ENCODE results near the gene RNF115.

The RNF115 gene

DNA sequence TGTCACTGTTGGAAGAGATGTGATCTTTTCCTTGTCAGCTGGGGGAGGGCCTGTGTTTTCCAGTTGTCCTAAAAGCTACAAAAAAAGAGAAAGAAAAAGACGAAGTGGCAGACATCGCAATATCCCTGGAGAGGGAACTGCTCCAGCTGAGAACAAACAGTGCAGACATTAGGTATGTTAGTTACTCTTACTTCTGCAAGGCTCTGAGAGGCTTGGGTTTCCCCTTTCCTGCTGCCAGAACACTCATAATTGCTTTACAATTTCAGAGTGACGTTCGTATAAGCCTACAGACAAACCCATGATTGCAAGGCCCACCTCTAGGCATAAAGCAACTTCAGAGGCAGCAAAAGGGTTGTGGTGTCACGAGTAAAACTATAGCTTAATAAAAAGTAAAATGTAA, 73.5 kb downstream of the RNF115 start:
- Histone ChIP-seq H3K27me3 (ENCODE audit: insufficient read depth, low read length, poor library complexity) (no peaks in the 10 kb centered on the region), H4K20me1 (ENCODE audit: insufficient read depth, low read length) (no peaks in the 10 kb centered on the region), H3K9me3 (ENCODE audit: insufficient read depth, low read length, severe bottlenecking) (no peaks in the 10 kb centered on the region), H3K4me3 (ENCODE audit: low read depth in 1 of 2, low read length in 2 of 2) (no peak overlapping the region), H3K79me2 (ENCODE audit: insufficient read depth, low read length) (no peaks in the 10 kb centered on the region), H3K36me3 (ENCODE audit: insufficient read depth, low read length) (peaks cover 72% of the 10 kb centered on the region), H3K4me1 (ENCODE audit: insufficient read depth, low read length) (no peaks in the 10 kb centered on the region), H2AFZ (ENCODE audit: low read depth, low read length) (no peak overlapping the region), H3K4me2 (ENCODE audit: insufficient read depth, low read length) (no peak overlapping the region), H3K9ac (ENCODE audit: low read depth, low read length) (no peak overlapping the region), H3K27ac (ENCODE audit: low read length) (no peak overlapping the region)
- no peak for TF ChIP-seq EZH2 (IDR thresholded peaks at IDR 0.05; ENCODE audit: borderline replicate concordance, low read depth, low read length, severe bottlenecking)
- TF ChIP-seq, protein P1, sequence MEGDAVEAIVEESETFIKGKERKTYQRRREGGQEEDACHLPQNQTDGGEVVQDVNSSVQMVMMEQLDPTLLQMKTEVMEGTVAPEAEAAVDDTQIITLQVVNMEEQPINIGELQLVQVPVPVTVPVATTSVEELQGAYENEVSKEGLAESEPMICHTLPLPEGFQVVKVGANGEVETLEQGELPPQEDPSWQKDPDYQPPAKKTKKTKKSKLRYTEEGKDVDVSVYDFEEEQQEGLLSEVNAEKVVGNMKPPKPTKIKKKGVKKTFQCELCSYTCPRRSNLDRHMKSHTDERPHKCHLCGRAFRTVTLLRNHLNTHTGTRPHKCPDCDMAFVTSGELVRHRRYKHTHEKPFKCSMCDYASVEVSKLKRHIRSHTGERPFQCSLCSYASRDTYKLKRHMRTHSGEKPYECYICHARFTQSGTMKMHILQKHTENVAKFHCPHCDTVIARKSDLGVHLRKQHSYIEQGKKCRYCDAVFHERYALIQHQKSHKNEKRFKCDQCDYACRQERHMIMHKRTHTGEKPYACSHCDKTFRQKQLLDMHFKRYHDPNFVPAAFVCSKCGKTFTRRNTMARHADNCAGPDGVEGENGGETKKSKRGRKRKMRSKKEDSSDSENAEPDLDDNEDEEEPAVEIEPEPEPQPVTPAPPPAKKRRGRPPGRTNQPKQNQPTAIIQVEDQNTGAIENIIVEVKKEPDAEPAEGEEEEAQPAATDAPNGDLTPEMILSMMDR (IDR thresholded peaks at IDR 0.05; ENCODE audit: borderline replicate concordance, extremely low read depth, low read length, poor library complexity, severe bottlenecking), result no peak
- ATAC-seq (ENCODE audit: insufficient read depth, low read depth) (no peak), DNase-seq (no peak)

DNA sequence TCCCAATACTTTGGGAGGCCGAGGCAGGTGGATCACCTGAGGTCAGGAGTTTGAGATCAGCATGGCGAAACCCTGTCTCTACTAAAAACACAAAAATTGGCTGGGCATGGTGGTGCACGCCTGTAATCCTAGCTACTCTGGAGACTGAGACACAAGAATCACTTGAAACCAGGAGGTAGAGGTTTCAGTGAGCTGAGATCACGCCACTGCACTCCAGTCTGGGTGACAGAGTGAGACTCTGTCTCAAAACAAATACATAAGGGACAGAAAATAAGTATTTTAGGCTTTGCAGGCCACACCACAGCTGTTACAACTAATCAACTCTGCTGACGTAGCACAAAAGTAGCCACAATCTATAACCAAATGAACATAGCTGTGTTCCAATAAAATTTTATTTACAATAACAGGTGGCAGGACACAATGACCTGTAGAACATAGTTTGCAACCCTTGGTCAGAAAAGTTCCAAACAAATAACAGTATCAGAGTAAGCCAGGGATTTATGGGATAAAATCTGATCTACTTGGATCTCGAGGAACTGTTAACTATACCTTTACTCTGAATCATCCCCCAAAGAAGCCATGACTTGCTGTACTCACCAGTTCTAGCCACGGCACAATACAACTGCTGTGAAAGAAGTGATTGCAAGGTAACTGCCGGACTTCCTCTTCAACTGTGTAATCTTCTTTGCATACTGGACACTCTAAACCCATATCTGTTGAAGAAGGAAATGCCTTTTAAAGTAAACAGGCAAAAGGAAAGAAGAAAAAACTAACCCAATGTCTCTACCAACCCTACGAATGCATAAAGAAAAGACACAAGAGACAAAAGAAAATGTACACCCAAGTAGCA, 76.3 kb downstream of the RNF115 start:
- Histone ChIP-seq H3K27me3 (ENCODE audit: insufficient read depth, low read length, poor library complexity) (no peaks in the 10 kb centered on the region), H3K9ac (ENCODE audit: low read depth, low read length) (no peak overlapping the region), H3K4me1 (ENCODE audit: insufficient read depth, low read length) (no peaks in the 10 kb centered on the region), H3K27ac (ENCODE audit: low read length) (no peak overlapping the region), H3K4me3 (ENCODE audit: low read depth in 1 of 2, low read length in 2 of 2) (no peak overlapping the region), H3K9me3 (ENCODE audit: insufficient read depth, low read length, severe bottlenecking) (no peaks in the 10 kb centered on the region), H4K20me1 (ENCODE audit: insufficient read depth, low read length) (no peaks in the 10 kb centered on the region), H3K36me3 (ENCODE audit: insufficient read depth, low read length) (peaks cover 85% of the 10 kb centered on the region), H3K79me2 (ENCODE audit: insufficient read depth, low read length) (no peaks in the 10 kb centered on the region), H2AFZ (ENCODE audit: low read depth, low read length) (no peak overlapping the region), H3K4me2 (ENCODE audit: insufficient read depth, low read length) (no peak overlapping the region)
- TF ChIP-seq, protein P1 (IDR thresholded peaks at IDR 0.05; ENCODE audit: borderline replicate concordance, extremely low read depth, low read length, poor library complexity, severe bottlenecking), result no peak
- TF ChIP-seq EZH2 (IDR thresholded peaks at IDR 0.05; ENCODE audit: borderline replicate concordance, low read depth, low read length, severe bottlenecking), result no peak
- ATAC-seq (ENCODE audit: insufficient read depth, low read depth), result no peak
- DNase-seq, result no peak

DNA sequence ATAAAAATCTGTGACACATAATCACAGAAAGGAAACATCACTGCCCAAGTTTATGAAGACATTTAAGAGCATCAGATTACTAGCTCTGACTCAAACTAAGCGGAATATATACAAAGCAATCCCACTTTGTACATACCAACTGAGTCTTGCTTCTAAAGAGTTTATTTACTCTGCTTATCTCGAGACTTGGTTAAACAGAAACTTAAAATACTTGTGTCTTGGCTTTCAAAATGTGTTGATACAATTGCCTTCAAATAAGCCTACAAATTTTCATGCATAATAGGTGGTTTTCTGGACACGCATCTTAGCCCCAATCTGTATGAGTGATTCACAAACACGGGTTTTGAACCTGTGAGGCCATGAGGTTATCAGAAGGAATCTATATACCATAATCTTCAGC, 83.6 kb downstream of the RNF115 start:
- no peak overlapping the region for H3K4me2 ChIP-seq (ENCODE audit: insufficient read depth, low read length)
- H3K27me3 ChIP-seq (ENCODE audit: insufficient read depth, low read length, poor library complexity), result no peaks in the 10 kb centered on the region
- no peaks in the 10 kb centered on the region for H3K4me1 ChIP-seq (ENCODE audit: insufficient read depth, low read length)
- DNase-seq, result no peak
- no peak overlapping the region for H3K4me3 ChIP-seq (ENCODE audit: low read depth in 1 of 2, low read length in 2 of 2)
- ATAC-seq (ENCODE audit: insufficient read depth, low read depth), result no peak
- H3K9ac ChIP-seq (ENCODE audit: low read depth, low read length), result no peak overlapping the region
- no peaks in the 10 kb centered on the region for H4K20me1 ChIP-seq (ENCODE audit: insufficient read depth, low read length)
- H3K27ac ChIP-seq (ENCODE audit: low read length), result no peak overlapping the region
- no peak overlapping the region for H2AFZ ChIP-seq (ENCODE audit: low read depth, low read length)
- peaks cover 32% of the 10 kb centered on the region for H3K36me3 ChIP-seq (ENCODE audit: insufficient read depth, low read length)
- no peaks in the 10 kb centered on the region for H3K9me3 ChIP-seq (ENCODE audit: insufficient read depth, low read length, severe bottlenecking)
- H3K79me2 ChIP-seq (ENCODE audit: insufficient read depth, low read length), result no peaks in the 10 kb centered on the region
- TF ChIP-seq, protein P1 (IDR thresholded peaks at IDR 0.05; ENCODE audit: borderline replicate concordance, extremely low read depth, low read length, poor library complexity, severe bottlenecking), result no peak
- TF ChIP-seq EZH2 (IDR thresholded peaks at IDR 0.05; ENCODE audit: borderline replicate concordance, low read depth, low read length, severe bottlenecking), result no peak

All from DND-41 (cell line).